ENCODE results near the gene ADAP1. TPM values are rescaled to one million over a fixed set of nuclear protein-coding genes. Genes with fewer than 3 reads are reported as not detected.

Gene ADAP1
- total and polyA plus RNA-seq, 2 of the 8 experiments (the other 6 are each of a cell fraction or from before 2014, with no cell fraction given): 5.8 to 6.1 TPM

- Histone ChIP-seq H3K56ac (replicated peaks; ENCODE audit: insufficient read length, low read depth, low read length) (no peak overlapping the region), H3K4me3 (ENCODE audit: extremely low read depth in 1 of 4, insufficient read depth in 2 of 4, low read depth in 3 of 4, low read length in 4 of 4) (no peak overlapping the region), H2BK15ac (ENCODE audit: low read length) (no peak overlapping the region), H3K27ac (ENCODE audit: low read depth, low read length) (no peak overlapping the region; the same call in 1 of the 2 replicates), H3K23ac (ENCODE audit: insufficient read length) (no peak overlapping the region), H3K4me2 (ENCODE audit: insufficient read depth in 1 of 2, low read depth in 2 of 2, low read length in 2 of 2) (no peak overlapping the region), H3K18ac (ENCODE audit: extremely low read depth, low read length) (no peak overlapping the region), H2BK120ac (replicated peaks; ENCODE audit: low read depth, low read length) (no peak overlapping the region), H3K79me1 (ENCODE audit: low read depth, low read length) (no peaks in the 10 kb centered on the region), H2AK5ac (ENCODE audit: low read depth, low read length) (no peak overlapping the region), H3K79me2 (ENCODE audit: control insufficient read depth in 1 of 2, insufficient read depth in 2 of 2, low read length in 2 of 2) (no peaks in the 10 kb centered on the region), H2AFZ (ENCODE audit: low read length) (no peak overlapping the region), H3K27me3 (replicated peaks in 1 of 4; ENCODE audit: control insufficient read depth in 3 of 4, extremely low read depth in 1 of 4, insufficient read depth in 3 of 4, low read length in 3 of 4) (no peaks in the 10 kb centered on the region), H3K9ac (replicated peaks in 1 of 4; ENCODE audit: extremely low read depth in 1 of 4, low read depth in 3 of 4, low read length in 3 of 4) (no peak overlapping the region; a peak in 1 of 7 replicates), H4K91ac (replicated peaks; ENCODE audit: insufficient read length, low read length) (no peak overlapping the region), H4K20me1 (replicated peaks in 1 of 2; ENCODE audit: control insufficient read depth in 1 of 2, insufficient read depth in 2 of 2, low read length in 2 of 2) (peaks cover 4 to 12% of the 10 kb centered on the region in 2 experiments), H3K9me3 (ENCODE audit: insufficient read depth in 2 of 2, low read depth in 1 of 2, low read length in 1 of 2) (no peaks in the 10 kb centered on the region; a peak in 1 of 4 replicates), H3K4me1 (replicated peaks in 1 of 4; ENCODE audit: control insufficient read depth in 3 of 4, insufficient read depth in 4 of 4, low read length in 3 of 4) (peaks cover 0 to 9% (median under 1%) of the 10 kb centered on the region in 4 experiments; a peak in 3 of 7 replicates), H4K8ac (ENCODE audit: extremely low read depth, insufficient read depth, low read length) (peak overlapping the region; percentile 11), H3K36me3 (ENCODE audit: control insufficient read depth in 2 of 4, insufficient read depth in 4 of 4, low read length in 3 of 4) (peaks cover 0 to 17% (median 11%) of the 10 kb centered on the region in 4 experiments; a peak in 6 of 8 replicates), H2BK12ac (ENCODE audit: low read depth, low read length) (no peak overlapping the region), H4K5ac (ENCODE audit: insufficient read length, low read depth, low read length) (no peak overlapping the region), H3K4ac (replicated peaks; ENCODE audit: insufficient read length, low read depth, low read length) (no peak overlapping the region), H2BK5ac (ENCODE audit: low read depth, low read length) (no peak overlapping the region), H3K14ac (ENCODE audit: insufficient read length) (no peak overlapping the region), H2BK20ac (ENCODE audit: low read length) (no peak overlapping the region), H3K23me2 (ENCODE audit: low read depth, low read length) (no peaks in the 10 kb centered on the region)
- FAIRE-seq (no peak), DNase-seq (ENCODE audit: low read depth in 1 of 2, low spot score in 2 of 2) (no peak)
- ChIA-PET POLR2A (ENCODE audit: partially characterized antibody) (interaction anchor here (0.6 to 1.5 kb wide), 3 partner anchors 9 to 488 kb away, joined by 5 to 6 read pairs (median 6); partner anchors contain the start of gene COX19), CTCF (ENCODE audit: partially characterized antibody) (interaction anchor here (0.7 to 1.2 kb wide), 3 partner anchors 11 to 54 kb away, joined by 3 to 6 read pairs (median 5); no protein-coding TSS in a partner anchor)
- WGBS, 2 experiments (ENCODE audit: extremely low coverage in 1 of 2, insufficient coverage in 1 of 2, insufficient read length in 1 of 2, insufficient replicate concordance in 2 of 2, low coverage in 1 of 2, low lambda C conversion rate in 2 of 2, missing lambda C conversion rate in 1 of 2): 79% methylated on average over 28 of the region's 37 CpGs; no CpG with 5 or more reads in 1 of the 2 experiments
- TF ChIP-seq CHD2 (IDR thresholded peaks at IDR 0.05; ENCODE audit: low read length): no peak
- no peak for TF ChIP-seq BCL11A (IDR thresholded peaks at IDR 0.05; ENCODE audit: low read depth in 2 of 2, low read length in 2 of 2)
- no peak for TF ChIP-seq TBP (IDR thresholded peaks at IDR 0.05; ENCODE audit: low read depth, low read length)
- no peak for TF ChIP-seq RBBP5 (IDR thresholded peaks at IDR 0.05; ENCODE audit: borderline replicate concordance, low read depth, low read length)
- TF ChIP-seq CREB1 (IDR thresholded peaks at IDR 0.05): no peak
These were observed 9.0 kb upstream of the ADAP1 start for GRCh38 chr7:963236-964078.
